WTC11 (cell line): ENCODE measurements around the gene POC5.

Experiments used
- ATF3 ChIP-seq: sonication (generic); formaldehyde crosslinking; conservative IDR thresholded peaks from 2 replicates; pipeline ENCODE4 v1.8.1; 2022; ENCODE audit warnings: mild to moderate bottlenecking, missing genetic modification reagents
- CREM ChIP-seq: sonication (generic); formaldehyde crosslinking; IDR thresholded peaks from 2 replicates; pipeline ENCODE4 v1.8.1; 2022; ENCODE audit warnings: mild to moderate bottlenecking, missing genetic modification reagents, moderate library complexity
- ELF4 ChIP-seq: sonication (generic); formaldehyde crosslinking; IDR thresholded peaks from 2 replicates; pipeline ENCODE4 v1.8.1; 2022; ENCODE audit warnings: low read depth, mild to moderate bottlenecking, moderate library complexity, missing genetic modification reagents
- RELA ChIP-seq: sonication (generic); formaldehyde crosslinking; IDR thresholded peaks from 2 replicates; pipeline ENCODE4 v1.8.1; 2022; ENCODE audit warnings: missing genetic modification reagents, mild to moderate bottlenecking, borderline replicate concordance
- SP1 ChIP-seq: sonication (generic); formaldehyde crosslinking; conservative IDR thresholded peaks from 2 replicates; pipeline ENCODE4 v1.8.1; 2022; ENCODE audit warnings: missing genetic modification reagents
- TEAD4 ChIP-seq: sonication (generic); formaldehyde crosslinking; IDR thresholded peaks from 2 replicates; pipeline ENCODE4 v1.8.0; 2022; ENCODE audit warnings: mild to moderate bottlenecking, missing genetic modification reagents
- ZNF232 ChIP-seq: sonication (generic); formaldehyde crosslinking; IDR thresholded peaks from 2 replicates; pipeline ENCODE4 v1.8.0; 2022; ENCODE audit warnings: mild to moderate bottlenecking, missing genetic modification reagents
- TF ChIP-seq, protein P1 (sequence below): fragments of 200-600 bp; IDR thresholded peaks from 2 replicates; pipeline ENCODE4 v1.8.0; 2022; ENCODE audit warnings: antibody characterized with exemption
- TF ChIP-seq, protein P2 (sequence below): sonication (generic); formaldehyde crosslinking; IDR thresholded peaks from 2 replicates; pipeline ENCODE4 v1.8.1; 2022; ENCODE audit warnings: low read depth, missing genetic modification reagents, borderline replicate concordance

- TF ChIP-seq ATF3 (CRISPR knock-in tag) (no peak), TEAD4 (CRISPR knock-in tag) (no peak), ZNF232 (CRISPR knock-in tag) (no peak), RELA (CRISPR knock-in tag) (no peak), CREM (CRISPR knock-in tag) (no peak), ELF4 (CRISPR knock-in tag) (no peak), SP1 (CRISPR knock-in tag) (no peak)
- TF ChIP-seq, protein P1, sequence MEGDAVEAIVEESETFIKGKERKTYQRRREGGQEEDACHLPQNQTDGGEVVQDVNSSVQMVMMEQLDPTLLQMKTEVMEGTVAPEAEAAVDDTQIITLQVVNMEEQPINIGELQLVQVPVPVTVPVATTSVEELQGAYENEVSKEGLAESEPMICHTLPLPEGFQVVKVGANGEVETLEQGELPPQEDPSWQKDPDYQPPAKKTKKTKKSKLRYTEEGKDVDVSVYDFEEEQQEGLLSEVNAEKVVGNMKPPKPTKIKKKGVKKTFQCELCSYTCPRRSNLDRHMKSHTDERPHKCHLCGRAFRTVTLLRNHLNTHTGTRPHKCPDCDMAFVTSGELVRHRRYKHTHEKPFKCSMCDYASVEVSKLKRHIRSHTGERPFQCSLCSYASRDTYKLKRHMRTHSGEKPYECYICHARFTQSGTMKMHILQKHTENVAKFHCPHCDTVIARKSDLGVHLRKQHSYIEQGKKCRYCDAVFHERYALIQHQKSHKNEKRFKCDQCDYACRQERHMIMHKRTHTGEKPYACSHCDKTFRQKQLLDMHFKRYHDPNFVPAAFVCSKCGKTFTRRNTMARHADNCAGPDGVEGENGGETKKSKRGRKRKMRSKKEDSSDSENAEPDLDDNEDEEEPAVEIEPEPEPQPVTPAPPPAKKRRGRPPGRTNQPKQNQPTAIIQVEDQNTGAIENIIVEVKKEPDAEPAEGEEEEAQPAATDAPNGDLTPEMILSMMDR, result no peak
- TF ChIP-seq, protein P2, sequence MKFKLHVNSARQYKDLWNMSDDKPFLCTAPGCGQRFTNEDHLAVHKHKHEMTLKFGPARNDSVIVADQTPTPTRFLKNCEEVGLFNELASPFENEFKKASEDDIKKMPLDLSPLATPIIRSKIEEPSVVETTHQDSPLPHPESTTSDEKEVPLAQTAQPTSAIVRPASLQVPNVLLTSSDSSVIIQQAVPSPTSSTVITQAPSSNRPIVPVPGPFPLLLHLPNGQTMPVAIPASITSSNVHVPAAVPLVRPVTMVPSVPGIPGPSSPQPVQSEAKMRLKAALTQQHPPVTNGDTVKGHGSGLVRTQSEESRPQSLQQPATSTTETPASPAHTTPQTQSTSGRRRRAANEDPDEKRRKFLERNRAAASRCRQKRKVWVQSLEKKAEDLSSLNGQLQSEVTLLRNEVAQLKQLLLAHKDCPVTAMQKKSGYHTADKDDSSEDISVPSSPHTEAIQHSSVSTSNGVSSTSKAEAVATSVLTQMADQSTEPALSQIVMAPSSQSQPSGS (CRISPR knock-in tag), result no peak
Observed at GRCh38 chr5:75668977-75669689, 48.1 kb downstream of the POC5 start.
